Measurements from ENCODE around the gene MAP3K7CL.

- no peak for TF ChIP-seq BRCA1 (IDR thresholded peaks at IDR 0.05; ENCODE audit: low read depth, low read length)
- no peak for TF ChIP-seq ASH2L (IDR thresholded peaks at IDR 0.05; ENCODE audit: low read length)
- TF ChIP-seq, protein P1, sequence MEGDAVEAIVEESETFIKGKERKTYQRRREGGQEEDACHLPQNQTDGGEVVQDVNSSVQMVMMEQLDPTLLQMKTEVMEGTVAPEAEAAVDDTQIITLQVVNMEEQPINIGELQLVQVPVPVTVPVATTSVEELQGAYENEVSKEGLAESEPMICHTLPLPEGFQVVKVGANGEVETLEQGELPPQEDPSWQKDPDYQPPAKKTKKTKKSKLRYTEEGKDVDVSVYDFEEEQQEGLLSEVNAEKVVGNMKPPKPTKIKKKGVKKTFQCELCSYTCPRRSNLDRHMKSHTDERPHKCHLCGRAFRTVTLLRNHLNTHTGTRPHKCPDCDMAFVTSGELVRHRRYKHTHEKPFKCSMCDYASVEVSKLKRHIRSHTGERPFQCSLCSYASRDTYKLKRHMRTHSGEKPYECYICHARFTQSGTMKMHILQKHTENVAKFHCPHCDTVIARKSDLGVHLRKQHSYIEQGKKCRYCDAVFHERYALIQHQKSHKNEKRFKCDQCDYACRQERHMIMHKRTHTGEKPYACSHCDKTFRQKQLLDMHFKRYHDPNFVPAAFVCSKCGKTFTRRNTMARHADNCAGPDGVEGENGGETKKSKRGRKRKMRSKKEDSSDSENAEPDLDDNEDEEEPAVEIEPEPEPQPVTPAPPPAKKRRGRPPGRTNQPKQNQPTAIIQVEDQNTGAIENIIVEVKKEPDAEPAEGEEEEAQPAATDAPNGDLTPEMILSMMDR (IDR thresholded peaks at IDR 0.05; ENCODE audit: control extremely low read depth in 1 of 3, insufficient read depth in 1 of 3, low read depth in 1 of 3, low read length in 3 of 3) = no peak
- no peak for TF ChIP-seq GABPA (IDR thresholded peaks at IDR 0.05; ENCODE audit: borderline replicate concordance, insufficient read depth, low read length)
- TF ChIP-seq EZH2 (IDR thresholded peaks at IDR 0.05; ENCODE audit: low read depth, low read length, severe bottlenecking) = no peak
- no peak for TF ChIP-seq POLR2A (IDR thresholded peaks at IDR 0.05; ENCODE audit: control extremely low read depth in 1 of 2, low read depth in 2 of 2, low read length in 2 of 2)
- TF ChIP-seq JUN (IDR thresholded peaks at IDR 0.05; ENCODE audit: low read depth, low read length) = no peak
- TF ChIP-seq USF2 (IDR thresholded peaks at IDR 0.05; ENCODE audit: low read length) = no peak
- no peak for TF ChIP-seq NRF1 (IDR thresholded peaks at IDR 0.05; ENCODE audit: low read depth, low read length)
- no peak for TF ChIP-seq SP2 (IDR thresholded peaks at IDR 0.05; ENCODE audit: low read length)
- TF ChIP-seq EP300 (IDR thresholded peaks at IDR 0.05; ENCODE audit: borderline replicate concordance in 1 of 2, low read depth in 2 of 2, low read length in 2 of 2) = no peak
- TF ChIP-seq YY1 (IDR thresholded peaks at IDR 0.05; ENCODE audit: low read depth, low read length) = no peak
These were observed 38.1 kb upstream of the MAP3K7CL start for GRCh38 chr21:29092102-29092959.
